Measurements from ENCODE around the gene FRAT1. TPM values are rescaled to one million over a fixed set of nuclear protein-coding genes. Genes with fewer than 3 reads are reported as not detected.
A peak's percentile ranks its signal among the peaks of the same experiment; 100 is the strongest.

FRAT1 gene
- total and polyA plus RNA-seq, 2 of the 13 experiments (the other 11 are each of a cell fraction or from before 2014, with no cell fraction given) = 1.7 to 2.3 TPM

GRCh38 chr10:97307866-97308780 is 10.9 kb upstream of the FRAT1 start:
- CTCF ChIA-PET (ENCODE audit: low intra/inter-chr PET ratio, low total read pairs) = no interaction called here
- no peak for FAIRE-seq
- peak; percentile 50; the same call in 1 of the 2 replicates for TF ChIP-seq FOXA3 (CRISPR knock-in tag; IDR thresholded peaks at IDR 0.05)
- no peak for TF ChIP-seq HIVEP1 (CRISPR knock-in tag; IDR thresholded peaks at IDR 0.05)
- peak; percentile 63; the same call in 1 of the 2 replicates for TF ChIP-seq ZNF331 (CRISPR knock-in tag; IDR thresholded peaks at IDR 0.05)
- TF ChIP-seq PAXIP1 (CRISPR knock-in tag; conservative IDR thresholded peaks at IDR 0.05) = 0 out of 2 replicates have a peak, but pooled peaks have one; percentile 12
- TF ChIP-seq HNF4A (CRISPR knock-in tag; IDR thresholded peaks at IDR 0.05) = peak; percentile 17; the same call in 1 of the 2 replicates
- TF ChIP-seq, protein P1, sequence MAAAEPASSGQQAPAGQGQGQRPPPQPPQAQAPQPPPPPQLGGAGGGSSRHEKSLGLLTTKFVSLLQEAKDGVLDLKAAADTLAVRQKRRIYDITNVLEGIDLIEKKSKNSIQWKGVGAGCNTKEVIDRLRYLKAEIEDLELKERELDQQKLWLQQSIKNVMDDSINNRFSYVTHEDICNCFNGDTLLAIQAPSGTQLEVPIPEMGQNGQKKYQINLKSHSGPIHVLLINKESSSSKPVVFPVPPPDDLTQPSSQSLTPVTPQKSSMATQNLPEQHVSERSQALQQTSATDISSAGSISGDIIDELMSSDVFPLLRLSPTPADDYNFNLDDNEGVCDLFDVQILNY (CRISPR knock-in tag; conservative IDR thresholded peaks at IDR 0.05) = no peak
- TF ChIP-seq CEBPG (CRISPR knock-in tag; IDR thresholded peaks at IDR 0.05) = 0 out of 2 replicates have a peak, but pooled peaks have one; percentile 5
- peak; percentile 21; the same call in 1 of the 2 replicates for TF ChIP-seq ZNF770 (CRISPR knock-in tag; IDR thresholded peaks at IDR 0.05)
- TF ChIP-seq MXI1 (IDR thresholded peaks at IDR 0.05; ENCODE audit: borderline replicate concordance, low read depth, low read length) = no peak
- no peak for TF ChIP-seq FOXP1 (IDR thresholded peaks at IDR 0.05)
- TF ChIP-seq FOXP1 (CRISPR knock-in tag; IDR thresholded peaks at IDR 0.05) = peak; percentile 29; the same call in 1 of the 2 replicates
- TF ChIP-seq PRMT3 (CRISPR knock-in tag; IDR thresholded peaks at IDR 0.05; ENCODE audit: borderline replicate concordance, low read depth) = no peak
- peak; percentile 16; the same call in 1 of the 2 replicates for TF ChIP-seq FOSL2 (CRISPR knock-in tag; IDR thresholded peaks at IDR 0.05)
- no peak for TF ChIP-seq KDM2A (CRISPR knock-in tag; IDR thresholded peaks at IDR 0.05; ENCODE audit: borderline replicate concordance, low read depth)
- no peak for TF ChIP-seq ZNF510 (CRISPR knock-in tag; IDR thresholded peaks at IDR 0.05; ENCODE audit: low read depth)
- peak in 1 of 2 experiments; percentile 48; a peak in 1 of 4 replicates for TF ChIP-seq ATF4 (CRISPR knock-in tag; IDR thresholded peaks at IDR 0.05)
- TF ChIP-seq ZMYM3 (CRISPR knock-in tag; IDR thresholded peaks at IDR 0.05) = peak; percentile 38; the same call in 1 of the 2 replicates

More at GRCh38 chr10:97307866-97308780, 10.9 kb upstream of the FRAT1 start:
- Histone ChIP-seq H3K4me2 (ENCODE audit: low read depth, low read length) (peak overlapping the region; percentile 16; the same call in 1 of the 2 replicates), H3K36me3 (replicated peaks in 1 of 2; ENCODE audit: control insufficient read depth in 1 of 2, insufficient read depth in 2 of 2, low read length in 2 of 2) (no peaks in the 10 kb centered on the region), H3K79me2 (ENCODE audit: insufficient read depth, low read length) (no peaks in the 10 kb centered on the region), H2AFZ (ENCODE audit: low read length) (no peak overlapping the region), H3K4me1 (ENCODE audit: insufficient read depth, low read length) (peaks cover 27% of the 10 kb centered on the region), H3K27me3 (ENCODE audit: control insufficient read depth in 1 of 2, insufficient read depth in 2 of 2, low read length in 2 of 2) (no peaks in the 10 kb centered on the region), H3K9me3 (ENCODE audit: low read length) (no peaks in the 10 kb centered on the region), H3K27ac (ENCODE audit: extremely low read length, insufficient read depth, low read length) (no peak overlapping the region), H3K9ac (ENCODE audit: insufficient read depth, low read depth, low read length) (no peak overlapping the region), H4K20me1 (ENCODE audit: insufficient read depth, low read length) (no peaks in the 10 kb centered on the region), H3K4me3 (replicated peaks in 1 of 3; ENCODE audit: insufficient read depth in 1 of 3, low read depth in 2 of 3, low read length in 3 of 3) (no peak overlapping the region)
- intact Hi-C loops (cut with micrococcal nuclease; ENCODE audit: unreplicated experiment) (no loop called here), in situ Hi-C loops (cut with HindIII; ENCODE audit: extremely low pct_ligation_motif_present, low pct_unique_long_range_greater_than_20kb) (no loop called here)
- POLR2A ChIA-PET = interaction anchor here (1.1 kb wide), 1 partner anchor 19 kb away, joined by 3 read pairs; no protein-coding TSS in a partner anchor
- BruUV-seq (replicated peaks) = no TSS peak
- ATAC-seq = peak; percentile 53
- WGBS (ENCODE audit: low lambda C conversion rate) = 27% methylated on average over 10 of the region's 10 CpGs
- no peak for DNase-seq (ENCODE audit: low spot score)

All from HepG2 (cell line).